Measurements from ENCODE around the gene CACNA2D3. TPM values are rescaled to one million over a fixed set of nuclear protein-coding genes. Genes with fewer than 3 reads are reported as not detected.

CACNA2D3 gene
- polyA plus RNA-seq, 1 donor (not counting 4 experiments of a cell fraction or from before 2014, with no cell fraction given), result 0.08 TPM

GRCh38 chr3:54632834-54633233 is 510.5 kb downstream of the CACNA2D3 start:
- Histone ChIP-seq H4K20me1 (ENCODE audit: control insufficient read depth, extremely low read depth, insufficient read depth, low read length) (no peaks in the 10 kb centered on the region), H3K79me2 (ENCODE audit: control insufficient read depth, insufficient read depth, low read length) (no peaks in the 10 kb centered on the region), H3K4me3 (ENCODE audit: control insufficient read depth in 2 of 3, extremely low read depth in 1 of 3, insufficient read depth in 2 of 3, low read depth in 1 of 3, low read length in 3 of 3) (no peak overlapping the region), H3K27ac (ENCODE audit: control insufficient read depth, insufficient read depth, low read length) (no peak overlapping the region), H3K9me3 (ENCODE audit: control insufficient read depth, low read depth, low read length) (no peaks in the 10 kb centered on the region), H3K27me3 (ENCODE audit: control insufficient read depth, extremely low read depth, insufficient read depth, low read length) (no peaks in the 10 kb centered on the region), H3K4me2 (ENCODE audit: control insufficient read depth, extremely low read depth, insufficient read depth, low read depth, low read length) (no peak overlapping the region), H3K36me3 (ENCODE audit: control insufficient read depth in 2 of 2, extremely low read depth in 1 of 2, insufficient read depth in 2 of 2, low read length in 2 of 2) (no peaks in the 10 kb centered on the region), H3K4me1 (ENCODE audit: control insufficient read depth, extremely low read depth, insufficient read depth, low read length) (peaks cover 2% of the 10 kb centered on the region), H3K9ac (ENCODE audit: control insufficient read depth, extremely low read depth, insufficient read depth, low read length) (no peak overlapping the region), H2AFZ (ENCODE audit: control insufficient read depth, low read length) (no peak overlapping the region), H3K9me1 (ENCODE audit: control insufficient read depth, extremely low read depth, insufficient read depth, low read length) (no peaks in the 10 kb centered on the region)
- DNase-seq (ENCODE audit: low read depth, low spot score) (no peak), FAIRE-seq (no peak)
- dilution Hi-C loops (cut with MboI; ENCODE audit: extremely low pct_ligation_motif_present, low sequenced_read_pairs), result no loop called here
- TF ChIP-seq EZH2 (IDR thresholded peaks at IDR 0.05; ENCODE audit: low read length) (no peak), CTCF (optimal IDR thresholded peaks at IDR 0.05 in 1 of 3, IDR thresholded peaks at IDR 0.05 in 1 of 3, conservative IDR thresholded peaks at IDR 0.05 in 1 of 3; ENCODE audit: extremely low read depth in 1 of 3, insufficient read depth in 2 of 3, low read length in 3 of 3) (no peak)

- no peaks in the 10 kb centered on the region for H3K9me3 ChIP-seq (ENCODE audit: control insufficient read depth, low read depth, low read length)
- peak; percentile 43 for FAIRE-seq
These were observed 511.2 kb downstream of the CACNA2D3 start for GRCh38 chr3:54633444-54634121.

More at GRCh38 chr3:54633444-54634121, 511.2 kb downstream of the CACNA2D3 start:
- dilution Hi-C loops (cut with MboI; ENCODE audit: extremely low pct_ligation_motif_present, low sequenced_read_pairs), result no loop called here
- Histone ChIP-seq H3K9me1 (ENCODE audit: control insufficient read depth, extremely low read depth, insufficient read depth, low read length) (no peaks in the 10 kb centered on the region), H3K9ac (ENCODE audit: control insufficient read depth, extremely low read depth, insufficient read depth, low read length) (no peak overlapping the region), H3K4me1 (ENCODE audit: control insufficient read depth, extremely low read depth, insufficient read depth, low read length) (peaks cover 2% of the 10 kb centered on the region), H3K4me3 (ENCODE audit: control insufficient read depth in 2 of 3, extremely low read depth in 1 of 3, insufficient read depth in 2 of 3, low read depth in 1 of 3, low read length in 3 of 3) (no peak overlapping the region), H3K4me2 (ENCODE audit: control insufficient read depth, extremely low read depth, insufficient read depth, low read depth, low read length) (no peak overlapping the region), H2AFZ (ENCODE audit: control insufficient read depth, low read length) (peak overlapping the region; percentile 10), H3K27ac (ENCODE audit: control insufficient read depth, insufficient read depth, low read length) (no peak overlapping the region), H3K79me2 (ENCODE audit: control insufficient read depth, insufficient read depth, low read length) (no peaks in the 10 kb centered on the region), H3K27me3 (ENCODE audit: control insufficient read depth, extremely low read depth, insufficient read depth, low read length) (no peaks in the 10 kb centered on the region), H3K36me3 (ENCODE audit: control insufficient read depth in 2 of 2, extremely low read depth in 1 of 2, insufficient read depth in 2 of 2, low read length in 2 of 2) (no peaks in the 10 kb centered on the region), H4K20me1 (ENCODE audit: control insufficient read depth, extremely low read depth, insufficient read depth, low read length) (no peaks in the 10 kb centered on the region)
- TF ChIP-seq CTCF (optimal IDR thresholded peaks at IDR 0.05 in 1 of 3, IDR thresholded peaks at IDR 0.05 in 1 of 3, conservative IDR thresholded peaks at IDR 0.05 in 1 of 3; ENCODE audit: extremely low read depth in 1 of 3, insufficient read depth in 2 of 3, low read length in 3 of 3) (no peak), EZH2 (IDR thresholded peaks at IDR 0.05; ENCODE audit: low read length) (no peak)
- no peak for DNase-seq (ENCODE audit: low read depth, low spot score)
